GM18909 (cell line): ENCODE data around the gene NODAL.
"Not testable (repeated sequence)": the region's sequence is repeated elsewhere in the genome, so short reads cannot be mapped to it uniquely, and the experiment has no call there.

ENCODE experiments used
- ATAC-seq: cut with Tn5 transposase; IDR thresholded peaks from one replicate; pipeline ENCODE4 v1.9.1; 2021; ENCODE audit warnings: mild to moderate bottlenecking; ENCODE audit not compliant: unreplicated experiment, poor library complexity

Gene NODAL

GRCh38 chr10:70441161-70441894 lies at the start of gene NODAL:
TSS of gene NODAL (minus strand) at chr10:70441681. CDS start at chr10:70441667, 14 bp downstream.
- ATAC-seq: no peak

GRCh38 chr10:70490142-70490541 lies 48.7 kb upstream of the NODAL start:
- no peak for ATAC-seq

- no peak for ATAC-seq
These were observed 46.3 kb upstream of the NODAL start for GRCh38 chr10:70487824-70488223.

DNA sequence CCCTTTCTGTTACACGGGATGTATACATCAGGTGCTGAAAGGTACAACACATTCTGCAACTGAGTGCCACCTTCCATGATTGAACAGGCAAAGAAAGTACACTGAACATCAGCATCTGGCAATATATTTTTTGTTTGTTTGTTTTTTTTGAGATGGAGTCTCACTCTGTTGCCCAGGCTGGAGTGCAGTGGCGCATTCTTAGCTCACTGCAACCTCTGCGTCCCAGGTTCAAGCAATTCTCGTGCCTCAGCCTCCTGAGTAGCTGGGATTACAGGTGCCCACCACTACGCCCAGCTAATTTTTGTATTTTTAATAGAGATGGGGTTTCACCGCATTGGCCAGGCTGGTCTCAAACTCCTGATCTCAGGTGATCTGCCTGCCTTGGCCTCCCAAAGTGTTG lies 42.4 kb upstream of the NODAL start:
- ATAC-seq: not testable (repeated sequence)

- no peak for ATAC-seq
These were observed 41.7 kb upstream of the NODAL start for GRCh38 chr10:70482982-70483760.

GRCh38 chr10:70481831-70482530 lies 40.5 kb upstream of the NODAL start:
- no peak for ATAC-seq

DNA sequence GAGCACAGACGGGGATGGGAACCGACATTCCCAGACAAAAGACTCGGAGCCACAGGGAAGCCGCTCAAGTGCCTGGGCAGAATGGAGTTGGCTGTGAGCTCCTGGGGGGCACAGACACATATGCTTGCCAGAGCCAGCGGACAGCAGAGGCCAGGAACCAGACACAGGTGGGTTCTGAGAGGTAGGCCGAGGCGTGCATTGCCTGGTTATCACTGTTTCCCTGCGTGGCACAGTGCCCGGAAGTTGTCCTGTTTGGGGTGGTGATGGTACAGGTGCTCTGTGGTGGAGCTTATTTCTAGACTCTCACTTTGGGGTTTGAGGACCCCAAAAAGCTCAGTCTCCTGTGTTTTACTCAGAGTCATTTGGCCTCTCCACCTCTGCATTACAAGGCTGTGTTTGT lies 39.6 kb upstream of the NODAL start:
- ATAC-seq: no peak

- ATAC-seq: no peak
These were observed 38.9 kb upstream of the NODAL start for GRCh38 chr10:70480239-70480861.

GRCh38 chr10:70479626-70480238 lies 38.3 kb upstream of the NODAL start:
- no peak for ATAC-seq

DNA sequence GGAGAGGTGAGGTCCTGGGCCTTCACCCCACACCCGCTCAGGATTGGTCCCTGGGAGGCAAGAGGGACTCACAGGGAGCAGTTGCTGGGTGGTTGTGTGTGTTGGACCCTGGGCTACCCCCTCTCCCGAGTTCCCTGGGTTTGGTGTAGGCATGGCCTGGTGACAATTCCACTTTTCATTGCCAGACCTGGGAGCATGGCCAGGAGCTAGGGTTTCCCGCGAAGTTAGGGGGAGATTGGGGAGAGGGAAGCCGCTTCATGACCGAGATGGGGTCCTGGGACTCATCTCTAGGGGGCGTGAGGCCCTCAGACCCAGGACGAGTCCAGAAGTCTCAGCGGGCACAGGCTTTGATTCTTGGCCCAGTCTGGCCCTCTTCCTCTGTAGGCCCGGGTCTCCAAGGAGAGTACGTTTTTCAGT lies 37.7 kb upstream of the NODAL start:
- no peak for ATAC-seq

DNA sequence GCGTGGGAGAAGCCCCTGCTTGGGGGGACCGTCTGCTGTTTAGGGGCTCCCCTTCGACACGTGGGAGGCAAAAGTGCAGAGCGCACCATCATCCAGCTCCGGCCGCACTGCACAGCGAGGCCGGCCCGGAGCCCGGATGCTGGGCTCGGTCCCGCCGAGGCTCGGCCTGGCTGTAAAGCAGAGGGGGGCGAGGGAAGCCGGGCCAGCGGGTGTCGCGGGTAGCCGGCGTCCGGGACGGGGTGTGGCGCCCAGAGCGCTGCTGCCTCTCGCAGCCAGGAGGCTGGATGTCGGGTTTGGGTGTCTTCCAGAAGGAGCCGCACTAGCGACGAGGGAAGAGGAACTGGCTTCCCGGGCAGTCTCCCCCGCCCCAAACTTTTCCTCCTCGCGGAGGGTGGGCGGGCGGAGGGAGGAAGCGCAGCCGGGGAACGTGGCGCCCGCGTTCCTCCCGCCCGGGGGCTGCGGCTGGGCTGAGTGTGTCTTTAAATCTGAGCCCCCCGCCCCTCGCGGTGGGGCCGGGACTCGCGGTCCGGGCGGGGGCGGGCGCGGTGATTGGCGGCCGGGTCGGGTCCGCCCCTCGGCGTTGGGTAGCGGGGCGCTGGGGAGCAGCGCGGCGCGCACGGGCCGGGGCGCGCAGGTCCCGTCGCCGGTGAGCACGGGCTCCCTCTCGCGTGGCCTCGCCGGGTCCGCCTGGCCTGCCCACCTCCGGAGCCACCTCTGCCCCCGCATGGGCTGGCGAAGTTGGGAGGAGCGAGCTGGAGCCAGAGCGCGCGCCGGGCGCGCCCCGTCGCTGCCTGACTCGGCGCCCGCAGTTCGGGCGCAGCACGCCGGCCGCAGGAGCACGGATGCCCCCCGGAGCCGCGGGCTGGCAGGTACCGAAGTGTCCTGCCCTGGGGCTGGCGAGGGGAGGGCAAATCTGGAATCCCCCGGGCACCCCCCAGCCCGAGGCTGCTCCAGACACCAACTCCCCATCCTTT lies 37.0 kb upstream of the NODAL start, which contains the start of gene PALD1:
Gene PALD1 (plus strand): TSS at position 577 of the 974 bp plus-strand sequence. CDS start 47,185 bp downstream, outside the sequence.
- no peak for ATAC-seq

GRCh38 chr10:70477661-70478162 lies 36.2 kb upstream of the NODAL start:
- ATAC-seq: no peak

GRCh38 chr10:70476249-70477035 lies 35.0 kb upstream of the NODAL start:
- ATAC-seq: no peak

DNA sequence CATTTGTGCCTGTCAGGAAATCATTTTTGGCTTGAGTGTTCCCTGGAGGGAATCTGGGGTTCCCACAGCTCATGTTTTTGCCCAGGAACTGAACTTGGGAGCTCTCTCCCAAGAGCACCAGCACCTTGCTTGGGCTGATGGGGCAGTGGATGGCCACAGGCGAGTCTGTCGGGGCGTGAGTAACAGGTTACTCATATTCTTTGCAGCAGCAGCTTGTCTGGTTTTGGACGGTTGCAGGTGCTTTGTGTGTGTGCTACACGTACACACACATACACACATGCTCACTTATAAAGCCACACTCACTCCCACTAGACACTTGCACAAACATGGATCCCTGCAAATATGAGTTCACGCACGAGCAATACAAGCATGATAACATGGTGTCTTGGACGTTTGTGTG lies 34.2 kb upstream of the NODAL start:
- no peak for ATAC-seq

GRCh38 chr10:70474780-70475179 lies 33.3 kb upstream of the NODAL start:
- ATAC-seq: no peak

- no peak for ATAC-seq
These were observed 31.4 kb upstream of the NODAL start for GRCh38 chr10:70472799-70473454.

DNA sequence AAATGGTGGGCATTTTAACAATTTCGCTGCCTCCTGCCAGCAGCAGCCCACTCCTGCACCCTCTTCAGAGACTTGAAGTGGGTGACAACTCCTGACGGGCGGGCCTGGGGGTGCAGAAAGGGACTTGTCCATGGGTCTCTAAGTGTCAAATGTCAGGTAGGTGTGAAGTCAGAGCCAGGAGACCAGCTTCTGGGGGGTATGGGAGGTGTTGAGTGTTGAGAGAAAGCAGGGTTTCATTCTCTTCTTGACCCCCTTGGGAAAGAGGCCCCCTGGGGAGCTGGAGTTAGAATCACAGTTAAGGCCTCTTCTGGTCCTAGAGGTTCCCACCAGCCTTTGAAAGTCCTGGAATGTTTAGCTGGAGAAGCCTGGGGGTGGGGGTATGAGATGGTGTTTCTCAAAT lies 25.5 kb upstream of the NODAL start:
- ATAC-seq: no peak
